ACC112 (cell line): ENCODE data around the gene RNF126.
"Not testable (repeated sequence)": the region's sequence is repeated elsewhere in the genome, so short reads cannot be mapped to it uniquely, and the experiment has no call there.

ENCODE experiments used
- H2AFZ ChIP-seq: fragments of 200-600 bp; sonication (generic); one replicate; pipeline ENCODE4 v1.6.0; 2017; ENCODE audit warnings: antibody characterized with exemption, low read length; ENCODE audit not compliant: unreplicated experiment
- H3K27ac ChIP-seq: fragments of 200-600 bp; sonication (generic); 2 replicates; pipeline ENCODE4 v1.5.1; 2014; ENCODE audit warnings: low read depth, mild to moderate bottlenecking, antibody characterized with exemption, low read length, moderate library complexity
- H3K27me3 ChIP-seq: fragments of 200-600 bp; sonication (generic); 2 replicates; pipeline ENCODE4 v1.6.1; 2014; ENCODE audit warnings: mild to moderate bottlenecking, antibody characterized with exemption, low read length, moderate library complexity, mixed read lengths; ENCODE audit not compliant: insufficient read depth
- H3K36me3 ChIP-seq: fragments of 200-600 bp; sonication (generic); 2 replicates; pipeline ENCODE4 v1.6.1; 2016; ENCODE audit warnings: mild to moderate bottlenecking, antibody characterized with exemption, low read length, moderate library complexity, mixed read lengths; ENCODE audit not compliant: insufficient read depth
- H3K4me1 ChIP-seq: fragments of 200-600 bp; sonication (generic); one replicate; pipeline ENCODE4 v1.6.1; 2016; ENCODE audit warnings: low read length, mixed read lengths; ENCODE audit not compliant: insufficient read depth, unreplicated experiment, control insufficient read depth
- H3K4me3 ChIP-seq: fragments of 200-600 bp; sonication (generic); 2 replicates; pipeline ENCODE4 v1.5.1; 2014; ENCODE audit warnings: mild to moderate bottlenecking, low read depth, low read length
- H3K79me2 ChIP-seq: fragments of 200-600 bp; sonication (generic); one replicate; pipeline ENCODE4 v1.6.0; 2016; ENCODE audit warnings: low read length; ENCODE audit not compliant: control insufficient read depth, unreplicated experiment, insufficient read depth

RNF126 gene

GRCh38 chr19:676339-677105 lies 13.5 kb upstream of the RNF126 start, which contains the start of gene FSTL3:
Gene FSTL3 (plus strand): TSS chr19:676392. CDS start chr19:676424, 32 bp downstream.
- peak within 1 kb of the TSS; percentile 65 for H3K27ac ChIP-seq
- H3K27me3 ChIP-seq: no peaks in the 10 kb centered on the region
- peaks cover 23% of the 10 kb centered on the region for H3K79me2 ChIP-seq
- H3K36me3 ChIP-seq: no peaks in the 10 kb centered on the region
- no peak within 1 kb of the TSS for H2AFZ ChIP-seq
- peak within 1 kb of the TSS; percentile 85 for H3K4me3 ChIP-seq
- H3K4me1 ChIP-seq: peaks cover 22% of the 10 kb centered on the region

- peak overlapping the region; percentile 85 for H3K4me3 ChIP-seq
- H3K4me1 ChIP-seq: peaks cover 22% of the 10 kb centered on the region
- no peak overlapping the region for H2AFZ ChIP-seq
- H3K27me3 ChIP-seq: no peaks in the 10 kb centered on the region
- H3K36me3 ChIP-seq: no peaks in the 10 kb centered on the region
- no peak overlapping the region for H3K27ac ChIP-seq
- peaks cover 23% of the 10 kb centered on the region for H3K79me2 ChIP-seq
Observed at GRCh38 chr19:676007-676338, 13.0 kb upstream of the RNF126 start.

DNA sequence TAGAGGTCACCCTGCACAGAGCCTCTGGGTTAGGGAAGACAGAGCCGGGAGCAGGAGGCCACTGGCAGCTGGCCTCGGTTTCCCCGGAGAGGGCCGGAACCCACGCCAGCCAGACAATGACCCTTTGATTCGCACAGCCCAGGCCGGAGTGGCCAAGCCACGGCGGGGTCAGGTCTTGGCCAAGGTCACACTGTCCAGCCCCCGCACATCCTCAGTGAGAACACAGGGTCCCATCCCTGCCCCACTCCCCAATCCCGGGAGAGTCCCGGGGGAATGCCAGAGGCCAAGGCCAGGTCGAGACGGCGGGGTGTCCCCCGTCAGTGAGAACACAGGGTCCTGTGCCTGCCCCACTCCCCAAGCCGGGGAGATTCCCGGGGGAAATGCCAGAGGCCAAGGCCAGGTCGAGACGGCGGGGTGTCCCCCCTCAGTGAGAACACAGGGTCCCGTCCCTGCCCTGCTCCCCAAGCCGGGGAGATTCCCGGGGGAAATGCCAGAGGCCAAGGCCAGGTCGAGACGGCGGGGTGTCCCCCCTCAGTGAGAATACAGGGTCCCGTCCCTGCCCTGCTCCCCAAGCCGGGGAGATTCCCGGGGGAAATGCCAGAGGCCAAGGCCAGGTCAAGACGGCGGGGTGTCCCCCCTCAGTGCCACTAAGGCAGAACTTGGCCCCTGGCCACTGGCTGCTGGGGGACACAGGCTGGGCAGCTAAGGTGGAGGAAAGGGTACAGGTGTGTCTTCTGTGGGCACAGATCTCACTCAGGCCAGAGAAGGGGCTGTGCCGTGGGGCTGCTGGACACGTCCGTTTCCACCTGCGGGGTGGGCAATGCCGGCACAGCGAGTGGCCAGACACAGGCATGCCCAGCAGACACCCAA lies 11.5 kb upstream of the RNF126 start:
- Histone ChIP-seq H3K27ac (no peak overlapping the region), H3K27me3 (no peaks in the 10 kb centered on the region), H3K79me2 (peaks cover 22% of the 10 kb centered on the region), H3K4me3 (no peak overlapping the region), H3K4me1 (peaks cover 22% of the 10 kb centered on the region), H2AFZ (no peak overlapping the region), H3K36me3 (no peaks in the 10 kb centered on the region)

DNA sequence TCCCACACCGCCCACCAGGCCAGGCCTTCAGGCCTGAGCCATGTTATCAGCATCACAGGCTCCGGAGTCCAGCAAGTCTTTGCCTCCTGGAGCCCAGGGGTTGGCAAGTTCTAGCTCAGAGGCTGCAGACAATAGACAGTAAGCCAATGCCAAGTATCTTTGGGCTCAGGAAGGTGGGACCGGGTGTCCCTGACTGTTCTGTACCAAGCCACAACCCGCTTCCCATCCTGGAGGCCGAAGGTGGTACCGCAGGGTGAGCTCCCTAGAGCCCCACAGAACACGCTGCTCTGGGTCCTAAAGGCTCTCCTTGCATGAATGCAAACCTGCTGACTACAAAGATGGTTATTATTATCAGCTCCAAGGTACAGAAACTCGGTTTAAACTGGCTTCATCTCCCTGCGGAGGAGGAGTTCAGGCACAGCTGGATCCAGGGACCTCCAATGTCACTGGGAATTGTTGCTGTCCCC lies 7.6 kb upstream of the RNF126 start:
- no peak overlapping the region for H2AFZ ChIP-seq
- H3K36me3 ChIP-seq: no peaks in the 10 kb centered on the region
- peaks cover 1% of the 10 kb centered on the region for H3K4me1 ChIP-seq
- no peaks in the 10 kb centered on the region for H3K27me3 ChIP-seq
- no peak overlapping the region for H3K4me3 ChIP-seq
- no peak overlapping the region for H3K27ac ChIP-seq
- H3K79me2 ChIP-seq: no peaks in the 10 kb centered on the region

DNA sequence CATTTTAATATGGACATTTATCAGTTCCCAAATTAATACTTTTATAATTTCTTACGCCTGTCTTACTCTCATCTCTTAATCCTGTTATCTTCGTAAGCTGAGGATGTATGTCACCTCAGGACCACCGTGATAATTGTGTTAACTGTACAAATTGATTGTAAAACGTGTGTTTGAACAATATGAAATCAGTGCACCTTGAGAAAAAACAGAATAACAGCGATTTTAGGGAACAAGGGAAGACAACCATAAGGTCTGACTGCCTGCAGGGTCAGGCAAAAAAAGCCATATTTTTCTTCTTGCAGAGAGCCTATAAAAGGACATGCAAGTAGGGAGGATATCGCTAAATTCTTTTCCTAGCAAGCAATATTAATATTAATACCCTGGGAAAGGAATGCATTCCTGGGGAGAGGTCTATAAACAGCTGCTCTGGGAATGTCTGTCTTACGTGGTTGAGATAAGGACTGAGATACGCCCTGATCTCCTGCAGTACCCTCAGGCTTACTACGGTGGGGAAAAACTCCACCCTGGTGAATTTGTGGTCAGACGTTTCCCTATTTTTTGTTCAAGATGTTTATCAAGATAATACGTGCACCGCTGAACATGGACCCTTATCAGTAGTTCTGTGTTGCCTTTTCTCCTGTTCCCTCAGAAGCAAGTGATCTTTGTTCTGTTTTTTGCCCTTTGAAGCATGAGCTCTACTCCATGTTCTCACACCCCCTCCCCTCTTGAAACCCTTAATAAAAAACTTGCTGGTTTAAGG lies 5.8 kb upstream of the RNF126 start:
- not testable (repeated sequence) for H3K36me3 ChIP-seq, H3K79me2 ChIP-seq, H3K4me1 ChIP-seq, H3K4me3 ChIP-seq, H2AFZ ChIP-seq, H3K27ac ChIP-seq, H3K27me3 ChIP-seq

GRCh38 chr19:666985-667573 lies 4.1 kb upstream of the RNF126 start:
- not testable (repeated sequence) for H3K79me2 ChIP-seq, H3K36me3 ChIP-seq, H3K4me3 ChIP-seq, H3K4me1 ChIP-seq, H3K27me3 ChIP-seq, H2AFZ ChIP-seq, H3K27ac ChIP-seq

DNA sequence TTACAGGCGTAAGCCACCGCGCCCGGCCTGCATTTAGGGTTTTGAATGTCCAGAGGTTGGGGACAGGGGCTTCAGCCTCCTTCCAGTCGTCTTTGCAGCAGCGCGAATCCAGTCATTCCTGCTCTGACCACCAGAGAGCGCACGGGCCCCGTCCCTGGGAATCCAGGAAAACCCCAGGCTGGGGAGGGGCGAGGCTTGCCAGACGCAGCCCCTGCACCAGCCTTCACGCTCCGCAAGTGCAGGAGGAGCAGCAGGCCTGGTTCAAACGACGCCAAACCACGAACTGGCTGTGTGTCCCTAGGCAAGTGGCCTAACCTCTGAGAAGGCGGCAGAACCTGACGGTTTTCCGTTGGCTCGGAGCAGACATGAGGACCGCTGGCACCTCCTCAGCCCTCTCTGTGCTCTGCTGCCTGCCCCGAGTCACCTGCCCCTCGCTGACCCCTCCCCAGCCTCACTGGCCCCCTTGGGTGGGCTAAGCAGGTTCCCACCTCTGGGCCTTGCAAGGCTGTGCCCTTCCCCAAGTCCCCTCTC lies 2.0 kb upstream of the RNF126 start:
- Histone ChIP-seq H3K4me3 (peak overlapping the region; percentile 47; the same call in 1 of the 2 replicates), H3K4me1 (peaks cover 8% of the 10 kb centered on the region), H3K79me2 (peaks cover 30% of the 10 kb centered on the region), H3K27ac (no peak overlapping the region), H3K36me3 (no peaks in the 10 kb centered on the region), H2AFZ (peak overlapping the region; percentile 7), H3K27me3 (no peaks in the 10 kb centered on the region)

DNA sequence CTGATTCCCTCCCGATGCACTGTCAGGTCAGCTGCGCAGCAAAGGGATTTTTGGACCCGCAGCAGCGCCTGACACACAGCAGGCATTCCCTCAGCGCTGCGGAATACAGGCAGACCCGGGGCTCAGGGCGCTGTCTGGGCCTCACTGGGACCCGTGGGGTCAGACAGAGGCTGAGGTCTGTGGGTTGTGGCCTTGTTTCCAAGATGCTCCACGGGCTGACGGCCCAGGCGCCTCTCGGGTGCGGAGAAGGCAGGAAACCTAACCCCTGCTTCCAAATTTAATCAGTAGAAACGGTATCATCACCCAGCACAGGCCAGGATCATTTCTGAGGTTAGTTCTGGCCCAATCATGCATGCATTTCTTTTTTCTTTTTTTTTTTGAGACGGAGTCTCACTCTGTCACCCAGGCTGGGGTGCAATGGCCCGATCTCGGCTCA lies 686 bp upstream of the RNF126 start:
- no peaks in the 10 kb centered on the region for H3K36me3 ChIP-seq
- H3K4me3 ChIP-seq: peak overlapping the region; percentile 96
- H2AFZ ChIP-seq: peak overlapping the region; percentile 93
- H3K4me1 ChIP-seq: peaks cover 8% of the 10 kb centered on the region
- H3K27me3 ChIP-seq: no peaks in the 10 kb centered on the region
- H3K27ac ChIP-seq: peak overlapping the region; percentile 63
- peaks cover 43% of the 10 kb centered on the region for H3K79me2 ChIP-seq

GRCh38 chr19:662207-662961 lies 630 bp downstream of the RNF126 start:
- H3K4me1 ChIP-seq: peaks cover 8% of the 10 kb centered on the region
- peaks cover 56% of the 10 kb centered on the region for H3K79me2 ChIP-seq
- H3K4me3 ChIP-seq: peak overlapping the region; percentile 96
- no peaks in the 10 kb centered on the region for H3K27me3 ChIP-seq
- H2AFZ ChIP-seq: no peak overlapping the region
- no peaks in the 10 kb centered on the region for H3K36me3 ChIP-seq
- H3K27ac ChIP-seq: peak overlapping the region; percentile 65; the same call in 1 of the 2 replicates
